A549 treated with ZK216348 at 1 μM for 4 hours (cell line): ENCODE results near the gene ST6GALNAC3. TPM values are rescaled to one million over a fixed set of nuclear protein-coding genes. Genes with fewer than 3 reads are reported as not detected.

Experiments
- total RNA-seq: library from RNA; stranded (reverse); fragments of 200-300 nt; extraction: Qiagen RNA extraction; gene quantifications from 5 replicates; pipeline ENCODE4 v1.2.3, GENCODE V29; 2022; ENCODE audit warnings: low read depth

ST6GALNAC3 gene
- 0.34 to 0.80 TPM (median 0.53 TPM) in 5 replicates for total RNA-seq

DNA sequence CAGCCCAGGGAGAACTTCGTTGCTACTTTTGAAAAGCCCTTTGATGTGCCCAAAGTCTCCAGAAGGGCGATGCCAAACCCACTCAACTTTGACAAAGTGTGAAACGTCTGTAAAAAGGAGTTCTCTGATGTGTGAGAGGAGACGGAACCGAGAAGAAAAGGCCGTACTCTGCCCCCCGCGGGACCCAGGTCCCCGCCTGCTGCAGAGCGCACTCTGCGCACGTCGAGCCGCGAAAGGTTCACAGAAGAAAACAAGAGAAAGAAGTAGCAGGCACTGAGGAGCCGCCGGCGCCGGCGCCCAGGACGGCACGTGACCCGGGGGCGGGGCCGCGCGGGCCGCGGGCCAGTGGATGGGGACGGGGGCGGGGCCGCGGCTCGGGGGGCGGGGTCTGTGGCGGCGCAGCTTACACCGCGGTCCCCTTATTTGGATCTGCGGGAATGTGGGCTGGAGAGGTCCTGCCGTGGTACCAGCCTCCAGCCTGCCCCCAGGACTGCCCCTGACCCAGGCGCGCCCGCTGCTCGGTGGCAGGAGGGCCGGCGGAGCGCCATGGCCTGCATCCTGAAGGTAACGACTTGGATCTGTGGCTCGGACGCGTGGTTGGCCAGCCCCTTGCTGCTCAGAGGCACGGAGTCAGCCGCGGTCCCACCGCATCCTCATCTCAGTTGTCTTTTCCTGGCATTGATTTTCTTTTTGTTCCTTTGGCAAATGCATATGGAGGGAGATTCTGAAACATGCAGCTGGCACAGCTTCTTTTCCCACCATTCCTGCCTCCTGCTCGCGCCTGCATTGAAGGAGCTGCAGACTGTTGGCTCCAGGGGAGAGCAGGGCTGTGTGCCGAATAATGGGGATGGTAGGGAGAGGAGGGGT lies at the start of gene ST6GALNAC3:
Gene ST6GALNAC3, plus strand, starts transcription at position 426 of the 867 bp plus-strand sequence.

Other genes starting within 250 kb of the ST6GALNAC3 start
- gene ASB17, start 142.3 kb upstream of the ST6GALNAC3 start, total RNA-seq, result not detected in 5 replicates